Stimulated activated CD8-positive, alpha-beta memory T cell treated with anti-CD3 and anti-CD28 coated beads, Interleukin-15, amount 100 ng/mL, for 4 hours (primary cell): ENCODE results near the gene CHDH.

Experiments used
- DNase-seq, 2 donors: peaks; one replicate each; pipeline ENCODE4 v3.0.0-alpha.2; 2020; ENCODE audit warnings: low read depth in 2 of 2

Gene CHDH

DNA sequence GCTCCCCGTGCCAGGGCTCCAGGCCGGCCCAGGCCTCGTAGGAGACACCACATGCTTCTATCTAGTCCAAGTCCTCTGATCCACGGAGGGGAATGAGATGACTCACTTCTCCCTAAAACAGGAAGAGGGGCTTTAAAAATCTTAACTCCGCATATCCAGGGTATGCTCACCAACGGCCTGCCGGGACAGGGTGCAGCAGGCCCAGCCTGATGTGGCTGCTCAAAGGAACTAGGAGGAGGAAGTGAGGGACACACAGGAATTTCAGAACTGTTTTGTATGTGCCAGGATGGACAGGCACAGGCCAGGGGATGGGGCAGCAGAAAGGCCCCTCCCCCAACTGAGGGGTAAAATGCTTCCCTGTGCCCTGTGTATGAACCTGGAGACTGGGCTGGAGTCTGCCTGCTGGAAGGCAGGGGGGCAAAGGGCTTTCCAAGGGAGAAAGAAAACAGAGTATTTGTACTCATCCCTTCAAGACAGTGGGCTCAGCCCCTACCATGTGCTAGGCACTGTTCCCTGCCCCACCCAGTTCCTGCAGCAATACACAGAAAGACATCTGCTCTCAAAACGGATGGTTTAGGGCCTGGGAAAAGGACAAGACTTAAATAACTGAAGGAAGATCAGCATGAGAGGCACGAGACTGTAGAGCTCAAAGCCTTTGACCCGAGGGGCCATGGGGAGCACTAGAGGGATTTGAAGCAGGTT is 22.1 kb downstream of the CHDH start:
- no peak for DNase-seq

DNA sequence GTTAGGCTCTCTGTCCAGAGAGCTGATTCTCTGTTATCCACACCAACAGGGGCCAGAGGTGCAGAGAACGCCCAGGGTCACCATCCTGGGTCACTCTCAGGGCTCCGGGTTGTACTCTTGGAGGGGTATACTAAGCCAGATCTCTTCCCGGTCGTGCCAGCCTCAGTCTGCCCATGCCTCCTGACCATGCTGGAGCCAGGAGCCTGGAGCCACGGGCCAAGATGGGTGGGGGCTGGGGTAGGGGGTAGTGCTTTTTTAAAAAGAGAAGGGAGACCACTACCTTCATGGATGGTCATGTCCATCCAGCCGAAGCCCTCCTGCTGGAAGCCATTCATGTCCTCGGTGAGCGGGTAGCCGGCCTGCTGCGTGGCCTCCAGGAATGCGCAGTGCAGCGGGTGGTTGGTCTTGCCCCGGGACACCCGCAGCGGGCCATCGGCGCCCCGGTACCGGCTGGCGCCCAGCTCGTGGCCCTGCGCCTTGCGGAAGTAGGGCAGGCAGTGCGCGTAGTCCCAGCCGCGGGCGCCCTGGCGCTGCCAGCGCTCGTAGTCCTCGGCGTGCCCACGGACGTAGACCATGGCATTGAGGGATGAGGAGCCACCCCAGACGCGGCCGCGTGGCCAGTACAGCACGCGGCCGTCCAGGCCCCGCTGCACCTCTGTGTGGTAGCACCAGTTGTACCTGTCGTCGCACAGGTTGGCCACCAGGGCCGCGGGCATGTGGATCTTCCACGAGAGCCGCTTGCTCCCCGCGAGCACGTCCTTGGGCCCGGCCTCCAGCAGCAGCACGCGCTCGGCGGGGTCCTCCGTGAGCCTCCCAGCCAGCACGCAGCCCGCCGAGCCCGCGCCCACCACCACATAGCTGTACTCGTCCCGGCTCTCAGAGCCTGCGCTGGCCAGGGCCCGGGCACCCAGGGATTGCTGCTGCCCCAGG is 22.9 kb downstream of the CHDH start:
- no peak for DNase-seq

DNA sequence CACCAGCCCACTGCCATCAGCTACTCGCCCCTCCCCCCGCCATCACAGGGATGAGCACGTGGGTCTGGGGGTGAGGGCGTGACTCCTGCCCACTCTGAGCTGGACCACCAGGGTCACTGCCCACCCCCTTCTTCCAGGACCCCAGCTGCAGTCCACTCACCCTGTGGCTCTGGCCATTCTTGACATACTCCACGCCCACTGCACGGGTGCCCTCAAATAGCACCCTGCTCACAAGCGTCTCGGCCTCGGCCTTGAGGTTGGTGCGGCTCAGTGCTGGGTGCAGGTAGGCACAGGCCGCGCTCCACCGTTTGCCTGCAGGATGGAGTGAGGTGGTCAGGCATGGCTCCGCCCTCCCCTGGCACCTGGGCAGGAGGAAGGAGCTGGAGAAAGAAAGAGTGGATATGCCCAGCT is 23.9 kb downstream of the CHDH start:
- DNase-seq, result no peak

DNA sequence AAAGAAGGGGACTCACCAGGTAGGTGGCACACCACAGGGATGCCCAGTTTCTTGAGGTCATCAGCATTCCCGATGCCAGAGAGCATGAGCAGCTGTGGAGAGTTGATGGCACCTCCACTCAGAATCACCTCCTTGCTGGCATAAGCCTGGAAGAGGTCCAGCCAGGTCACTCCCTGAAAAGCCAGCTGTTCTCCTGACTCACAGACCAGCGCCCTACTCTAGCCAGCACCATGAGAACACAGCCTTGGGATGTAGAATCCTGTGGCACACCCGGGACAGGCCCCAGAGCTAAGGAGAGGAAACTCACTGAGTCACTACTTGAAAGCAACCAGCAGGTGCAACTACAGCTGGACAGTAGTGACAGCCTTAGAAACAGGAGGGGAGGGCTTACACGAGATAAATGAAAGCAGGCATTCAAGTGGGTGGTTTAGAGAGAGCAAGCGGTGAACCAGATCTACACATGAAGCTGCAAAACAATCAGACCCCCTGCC is 24.5 kb downstream of the CHDH start:
- no peak for DNase-seq

DNA sequence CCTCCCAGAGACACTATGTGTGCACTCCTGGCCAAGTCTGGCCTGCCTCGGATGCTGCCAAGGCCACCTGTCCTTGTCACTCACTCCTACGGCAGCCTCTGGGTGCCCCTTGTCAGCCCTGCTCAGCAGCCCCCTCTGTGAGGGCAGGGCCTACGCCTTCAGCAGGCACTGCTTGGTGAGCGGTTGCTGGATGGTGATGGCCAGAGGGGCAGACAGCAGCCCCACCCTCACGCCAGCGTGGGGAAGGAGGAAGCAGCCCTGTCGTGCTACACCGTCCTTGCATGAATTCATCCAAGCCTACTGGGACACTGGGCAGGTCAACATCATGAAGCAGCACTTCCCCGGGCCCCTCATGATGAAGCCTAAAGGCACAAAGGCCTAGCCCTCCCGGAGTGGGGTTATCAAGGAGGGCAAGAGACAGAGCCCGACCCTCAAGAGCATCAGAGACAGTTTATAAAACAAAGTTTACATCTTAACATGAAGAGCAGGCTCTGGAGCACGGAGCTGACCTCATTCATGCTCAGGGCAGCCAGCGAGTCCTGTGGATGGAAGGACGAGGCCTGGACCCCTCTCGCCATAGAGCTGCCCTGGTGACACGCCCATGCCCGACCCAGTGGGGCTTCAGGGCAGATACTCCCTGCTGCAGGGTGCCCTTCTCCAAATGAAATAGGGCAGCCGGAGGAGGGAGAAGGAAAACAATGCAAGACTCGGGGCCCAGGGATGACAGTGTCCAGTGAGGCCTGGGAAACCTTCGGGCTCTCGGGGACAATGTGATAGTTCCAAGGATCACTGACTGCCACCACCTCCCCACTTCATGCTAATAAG is 25.3 kb downstream of the CHDH start:
- DNase-seq, result no peak

DNA sequence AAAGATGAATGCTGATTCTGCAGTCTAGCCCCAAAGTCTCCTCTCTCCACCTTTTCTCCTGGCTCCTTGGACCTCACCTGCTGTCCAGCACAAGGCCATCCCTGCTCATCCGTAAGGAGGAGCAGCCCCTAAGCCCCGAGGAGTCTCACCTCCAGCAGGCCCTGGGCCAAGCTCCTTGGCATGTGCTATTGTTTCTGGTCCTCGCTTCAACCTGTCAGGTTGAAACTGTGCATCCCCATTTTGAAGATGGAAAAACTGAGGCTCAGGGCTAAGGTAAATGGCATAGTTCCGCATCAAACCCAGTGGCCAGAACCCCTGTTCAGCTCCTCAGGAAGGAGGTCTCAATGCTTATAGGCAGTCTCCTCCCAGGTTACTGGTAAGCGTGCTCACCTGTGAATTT is 26.1 kb downstream of the CHDH start:
- DNase-seq, result no peak

DNA sequence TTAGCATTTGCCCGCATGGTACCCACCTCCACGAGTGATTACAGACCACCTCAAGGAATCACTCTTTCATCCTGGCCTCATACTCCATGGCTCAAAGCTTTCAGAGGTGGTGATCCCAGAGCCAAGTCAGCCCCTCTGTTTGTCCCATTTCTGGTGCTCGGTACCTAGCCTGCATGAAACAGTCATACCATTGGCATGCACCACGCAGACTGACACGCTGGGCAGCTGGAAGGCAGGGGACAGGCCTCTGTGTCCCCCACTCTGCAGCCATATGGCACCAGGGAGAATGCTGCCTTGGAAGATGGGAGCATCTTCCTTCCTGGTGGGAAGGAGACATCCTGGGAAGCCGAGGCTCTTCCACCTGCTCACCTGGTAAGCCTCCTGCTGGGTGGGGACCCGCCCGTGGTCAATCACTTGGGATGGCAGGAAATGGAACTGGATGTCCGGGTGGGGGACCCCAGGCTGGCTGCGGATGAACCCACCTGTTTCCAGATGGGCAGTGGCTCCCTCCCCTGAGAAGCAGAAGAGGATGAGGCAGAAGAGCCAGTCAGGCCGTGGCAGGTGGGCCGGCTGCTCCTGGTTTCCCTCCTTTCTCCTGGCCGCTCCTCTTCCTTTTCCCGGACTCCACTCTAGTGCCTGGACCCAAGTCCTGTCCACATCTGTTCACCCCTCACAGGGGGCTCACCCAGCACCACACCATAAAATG is 26.9 kb downstream of the CHDH start:
- DNase-seq, result no peak

DNA sequence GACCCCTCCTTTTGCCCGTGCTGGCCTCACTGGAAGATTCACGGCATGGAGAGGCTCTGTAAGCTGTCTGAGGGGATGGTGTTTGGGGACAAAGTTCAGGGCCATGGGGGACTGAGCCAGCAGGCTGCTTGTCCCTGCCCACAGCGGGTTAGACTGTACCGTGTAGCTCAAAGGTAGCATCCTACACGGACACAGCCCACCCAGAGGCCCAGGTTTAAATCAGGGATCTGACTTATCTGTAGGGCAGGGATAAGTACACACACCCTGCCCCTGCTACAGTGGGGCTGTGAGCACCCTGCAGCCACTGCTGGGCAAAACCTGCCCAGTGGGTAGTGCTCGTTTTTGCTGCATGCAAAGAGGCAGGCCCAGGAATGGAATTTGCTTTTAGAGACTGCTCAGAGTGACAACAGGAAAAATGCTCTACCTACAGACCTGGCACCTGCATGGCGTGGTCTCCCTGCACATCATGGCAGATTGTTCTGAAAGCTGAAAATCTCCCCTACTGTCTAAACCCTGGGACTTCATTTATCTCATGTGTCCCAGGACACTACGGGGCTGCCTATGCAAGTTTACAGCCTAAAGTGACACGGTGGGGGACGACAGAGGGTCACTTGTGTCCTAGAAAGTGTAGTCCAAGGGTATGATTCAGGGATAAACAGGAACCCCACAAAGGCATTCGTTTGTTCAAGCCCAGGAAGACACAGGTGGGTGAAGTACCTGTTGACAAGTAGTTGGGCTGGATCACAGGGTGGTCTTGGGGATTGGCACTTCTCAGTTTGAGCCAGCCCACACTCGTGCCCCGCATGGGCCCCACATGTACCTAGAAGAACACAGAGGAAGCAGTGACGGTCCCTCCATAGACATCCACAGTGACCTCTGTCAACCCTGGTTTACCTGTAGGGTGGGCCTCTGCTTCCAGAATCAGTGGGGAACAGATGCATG is 27.7 kb downstream of the CHDH start:
- no peak for DNase-seq

DNA sequence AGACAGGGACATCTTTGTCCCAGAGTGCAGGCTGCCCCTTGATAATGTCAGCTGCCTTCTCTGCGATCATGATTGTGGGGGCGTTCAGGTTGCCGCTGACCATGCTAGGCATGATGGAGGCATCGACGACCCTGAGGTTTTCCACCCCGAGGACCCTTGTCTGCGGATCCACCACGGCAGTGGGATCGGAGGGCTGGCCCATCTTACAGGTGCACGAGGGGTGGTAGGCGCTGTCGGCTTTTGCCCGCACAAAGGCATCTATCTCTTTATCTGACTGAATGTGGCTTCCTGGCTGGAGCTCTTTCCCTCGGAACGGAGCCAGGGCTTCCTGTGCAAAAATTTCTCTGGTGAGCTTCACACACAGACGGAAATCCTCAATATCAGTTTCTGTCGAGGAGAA is 28.4 kb downstream of the CHDH start:
- no peak for DNase-seq

DNA sequence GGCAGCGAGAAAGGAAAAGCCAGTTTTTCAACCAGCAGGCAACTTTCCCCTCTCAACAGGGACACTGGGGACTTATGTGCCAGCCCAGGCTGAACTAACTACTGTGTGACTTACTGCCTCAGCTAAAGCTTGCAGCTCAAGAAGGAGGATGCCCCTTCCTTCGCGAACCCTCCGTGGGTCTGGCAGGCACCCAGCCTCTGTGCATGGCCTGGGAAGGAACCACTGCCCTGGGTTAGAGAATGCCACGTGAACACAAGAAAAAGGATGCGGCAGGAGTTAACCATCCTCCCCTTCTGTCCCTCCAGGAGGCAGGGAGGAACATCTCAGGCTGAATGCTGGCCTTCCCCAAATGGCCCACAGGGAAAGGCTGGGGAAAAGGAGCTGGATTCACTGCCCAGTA is 29.0 kb downstream of the CHDH start:
- no peak for DNase-seq

DNA sequence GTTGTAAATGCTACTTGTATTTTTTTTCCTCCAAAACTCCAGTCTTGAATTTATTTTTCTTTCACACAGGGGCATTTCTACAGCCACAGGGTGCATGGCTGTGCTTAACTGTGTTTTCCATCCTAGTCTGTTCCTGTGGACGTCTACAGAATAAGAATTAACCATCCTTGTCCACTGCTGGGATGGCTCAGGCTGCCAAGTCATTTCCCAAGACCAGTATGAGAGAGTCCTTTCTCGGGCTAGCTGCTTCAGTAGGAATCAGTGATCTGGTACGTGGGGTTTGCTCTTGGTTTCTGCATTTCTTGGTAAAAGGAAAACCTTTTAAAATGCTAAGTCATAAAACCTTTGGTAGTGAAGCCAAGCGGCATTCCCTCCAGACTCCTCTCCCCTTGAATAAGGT is 29.8 kb downstream of the CHDH start:
- no peak for DNase-seq

DNA sequence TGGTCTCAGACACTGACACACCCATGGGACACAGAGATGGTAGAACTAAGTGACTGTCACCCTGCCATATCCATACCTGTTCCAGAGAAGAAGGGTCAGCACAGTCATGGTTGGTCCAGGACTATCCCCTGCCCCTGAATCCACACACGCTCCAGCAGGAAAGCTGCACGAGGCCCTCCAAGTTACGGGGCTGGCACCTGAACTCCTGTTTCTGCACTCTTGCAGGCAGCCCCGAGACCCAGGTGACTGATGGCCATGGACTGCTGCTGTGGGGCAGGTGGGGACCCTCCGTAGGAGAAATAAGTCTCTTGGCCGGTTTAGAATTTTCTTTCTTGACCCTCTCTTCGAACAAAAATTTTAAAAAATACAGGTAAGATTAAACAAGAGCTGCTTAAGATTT is 30.6 kb downstream of the CHDH start:
- no peak for DNase-seq

DNA sequence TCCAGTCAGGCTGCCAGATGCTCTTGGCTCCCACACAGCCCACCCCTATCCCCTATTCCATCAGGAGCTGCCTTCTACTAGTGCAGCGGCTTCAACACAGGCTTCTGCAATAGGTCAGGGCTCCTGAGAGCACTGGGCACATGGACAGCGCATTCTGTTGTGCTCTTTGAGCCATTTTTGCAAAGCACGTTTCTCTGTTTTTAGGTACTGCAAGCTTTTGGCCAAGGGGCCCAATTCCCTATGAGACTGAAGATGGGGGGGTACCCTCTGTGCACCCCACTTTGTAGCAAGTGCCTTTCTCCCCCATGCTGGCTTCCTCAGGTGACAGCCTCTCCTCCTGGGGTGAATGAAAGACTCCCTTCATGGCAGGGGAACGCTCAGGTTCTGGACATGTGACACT is 31.2 kb downstream of the CHDH start:
- DNase-seq, result no peak

DNA sequence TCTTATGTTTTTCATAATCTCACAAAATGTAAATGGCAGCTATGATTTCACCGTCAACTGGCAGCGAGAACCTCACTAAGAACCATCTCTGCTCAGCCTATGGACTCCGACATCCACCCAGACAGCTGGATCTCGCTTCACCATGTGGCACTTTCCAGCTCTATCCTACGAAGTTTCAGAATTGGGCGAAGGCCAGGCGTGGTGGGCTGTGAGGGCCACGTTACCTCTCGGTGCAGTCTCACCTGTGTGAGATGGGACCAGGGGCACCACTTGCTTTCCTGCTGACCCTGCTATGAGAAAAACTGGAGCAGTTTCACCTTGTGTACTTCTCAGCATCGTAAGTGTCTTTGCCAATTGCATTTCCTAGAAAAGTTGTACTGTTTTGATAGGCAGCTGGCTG is 32.3 kb downstream of the CHDH start:
- no peak for DNase-seq

DNA sequence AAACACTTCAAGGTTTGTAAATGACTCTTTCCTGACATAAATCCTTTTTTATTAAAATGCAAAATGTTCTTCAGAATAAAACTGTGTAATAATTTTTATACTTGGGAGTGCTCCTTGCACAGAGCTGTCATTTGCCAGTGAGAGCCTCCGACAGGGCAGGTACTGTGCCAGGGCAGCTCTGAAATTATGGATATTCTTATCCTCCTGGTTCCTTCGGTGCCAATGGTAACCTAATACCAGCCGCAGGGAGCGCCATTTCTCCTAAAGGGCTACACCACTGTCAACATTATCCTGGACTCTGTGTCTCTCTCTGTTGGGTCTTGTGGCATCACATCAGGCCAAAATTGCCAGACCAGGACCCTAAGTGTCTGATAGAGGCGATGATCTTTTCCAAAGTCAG is 33.0 kb downstream of the CHDH start:
- no peak for DNase-seq

DNA sequence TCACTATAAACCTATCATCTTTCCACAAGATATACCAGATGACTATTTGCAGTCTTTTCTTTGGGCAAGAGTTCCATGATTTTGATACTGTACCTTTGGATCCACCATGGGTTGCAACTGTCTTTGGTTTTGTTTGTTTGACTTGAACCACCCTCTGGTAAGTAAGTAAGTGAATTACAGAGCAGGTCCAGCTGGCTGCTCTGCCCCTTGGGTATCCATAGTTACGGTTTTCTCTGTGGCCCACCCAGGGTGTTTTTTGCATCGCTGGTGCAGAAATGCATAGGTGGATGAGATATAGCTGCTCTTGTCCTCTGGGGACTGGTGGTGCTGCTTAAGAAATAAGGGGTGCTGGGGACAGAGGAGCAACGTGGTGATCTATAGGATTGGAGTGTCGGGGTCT is 33.8 kb downstream of the CHDH start:
- DNase-seq, result no peak

DNA sequence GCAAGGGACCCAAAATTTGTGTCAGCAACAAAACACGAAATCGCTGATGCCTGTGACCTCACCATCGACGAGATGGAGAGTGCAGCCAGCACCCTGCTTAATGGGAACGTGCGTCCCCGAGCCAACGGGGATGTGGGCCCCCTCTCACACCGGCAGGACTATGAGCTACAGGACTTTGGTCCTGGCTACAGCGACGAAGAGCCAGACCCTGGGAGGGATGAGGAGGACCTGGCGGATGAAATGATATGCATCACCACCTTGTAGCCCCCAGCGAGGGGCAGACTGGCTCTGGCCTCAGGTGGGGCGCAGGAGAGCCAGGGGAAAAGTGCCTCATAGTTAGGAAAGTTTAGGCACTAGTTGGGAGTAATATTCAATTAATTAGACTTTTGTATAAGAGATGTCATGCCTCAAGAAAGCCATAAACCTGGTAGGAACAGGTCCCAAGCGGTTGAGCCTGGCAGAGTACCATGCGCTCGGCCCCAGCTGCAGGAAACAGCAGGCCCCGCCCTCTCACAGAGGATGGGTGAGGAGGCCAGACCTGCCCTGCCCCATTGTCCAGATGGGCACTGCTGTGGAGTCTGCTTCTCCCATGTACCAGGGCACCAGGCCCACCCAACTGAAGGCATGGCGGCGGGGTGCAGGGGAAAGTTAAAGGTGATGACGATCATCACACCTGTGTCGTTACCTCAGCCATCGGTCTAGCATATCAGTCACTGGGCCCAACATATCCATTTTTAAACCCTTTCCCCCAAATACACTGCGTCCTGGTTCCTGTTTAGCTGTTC is 34.9 kb downstream of the CHDH start:
- no peak for DNase-seq

DNA sequence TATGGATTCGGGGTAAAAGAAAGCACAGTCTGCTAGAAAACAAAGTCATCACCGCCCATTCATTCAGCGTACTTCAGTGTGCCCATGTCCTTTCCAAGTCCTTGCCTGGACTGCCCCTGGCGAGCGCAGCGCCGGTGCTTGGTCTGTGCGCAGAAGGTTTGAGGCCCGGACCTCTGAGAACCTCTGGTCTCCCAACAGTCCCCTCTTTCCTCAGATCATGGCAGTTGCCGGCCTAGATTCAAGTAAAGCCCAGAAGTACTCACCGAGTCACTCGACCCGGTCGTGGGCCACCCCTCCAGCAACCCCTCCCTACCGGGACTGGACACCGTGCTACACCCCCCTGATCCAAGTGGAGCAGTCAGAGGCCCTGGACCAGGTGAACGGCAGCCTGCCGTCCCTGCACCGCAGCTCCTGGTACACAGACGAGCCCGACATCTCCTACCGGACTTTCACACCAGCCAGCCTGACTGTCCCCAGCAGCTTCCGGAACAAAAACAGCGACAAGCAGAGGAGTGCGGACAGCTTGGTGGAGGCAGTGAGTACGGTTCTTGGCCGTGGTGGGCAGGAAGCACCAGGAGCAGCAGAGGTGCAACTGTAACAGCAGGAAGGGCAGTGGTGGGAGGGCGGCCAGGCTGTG is 36.3 kb downstream of the CHDH start:
- DNase-seq, result no peak

DNA sequence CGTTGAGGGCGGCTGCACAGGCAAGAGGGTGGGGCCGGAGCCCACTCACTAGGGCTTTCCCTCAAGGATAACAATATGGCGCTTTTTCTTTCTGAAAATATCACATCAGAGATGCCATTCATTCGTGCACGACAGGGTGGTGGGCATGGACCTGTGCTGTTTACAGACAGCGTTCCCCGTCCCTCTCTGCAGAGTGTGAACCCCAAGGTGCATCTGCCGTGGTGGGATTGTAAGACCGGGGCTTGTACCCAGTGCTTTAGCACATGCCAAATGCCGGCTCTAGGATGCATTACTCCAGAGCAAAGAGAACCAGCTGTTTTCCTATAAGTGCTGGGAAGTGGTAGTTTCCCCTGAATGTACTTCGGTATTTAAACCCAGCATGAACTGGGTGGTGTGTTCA is 37.0 kb downstream of the CHDH start:
- no peak for DNase-seq
